Inflammatory macrophage (primary cell): ENCODE data around the gene NUP58.
A peak's percentile ranks its signal among the peaks of the same experiment; 100 is the strongest.

Experiments used
- DNase-seq, 2 donors: peaks; one replicate each; pipeline ENCODE4 v3.0.0-alpha.2; 2020 to 2022
- total RNA-seq, 18 experiments: gene quantifications; one replicate each; lab custom pipeline; 2026; ENCODE audit warnings: mixed read lengths in 6 of 18, inconsistent platforms in 2 of 18; lab: John Stamatoyannopoulos, UW

NUP58 gene, protein sequence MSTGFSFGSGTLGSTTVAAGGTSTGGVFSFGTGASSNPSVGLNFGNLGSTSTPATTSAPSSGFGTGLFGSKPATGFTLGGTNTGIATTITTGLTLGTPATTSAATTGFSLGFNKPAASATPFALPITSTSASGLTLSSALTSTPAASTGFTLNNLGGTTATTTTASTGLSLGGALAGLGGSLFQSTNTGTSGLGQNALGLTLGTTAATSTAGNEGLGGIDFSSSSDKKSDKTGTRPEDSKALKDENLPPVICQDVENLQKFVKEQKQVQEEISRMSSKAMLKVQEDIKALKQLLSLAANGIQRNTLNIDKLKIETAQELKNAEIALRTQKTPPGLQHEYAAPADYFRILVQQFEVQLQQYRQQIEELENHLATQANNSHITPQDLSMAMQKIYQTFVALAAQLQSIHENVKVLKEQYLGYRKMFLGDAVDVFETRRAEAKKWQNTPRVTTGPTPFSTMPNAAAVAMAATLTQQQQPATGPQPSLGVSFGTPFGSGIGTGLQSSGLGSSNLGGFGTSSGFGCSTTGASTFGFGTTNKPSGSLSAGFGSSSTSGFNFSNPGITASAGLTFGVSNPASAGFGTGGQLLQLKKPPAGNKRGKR
- 109 to 231 (median 176) reads per million in 18 experiments for total RNA-seq

DNA sequence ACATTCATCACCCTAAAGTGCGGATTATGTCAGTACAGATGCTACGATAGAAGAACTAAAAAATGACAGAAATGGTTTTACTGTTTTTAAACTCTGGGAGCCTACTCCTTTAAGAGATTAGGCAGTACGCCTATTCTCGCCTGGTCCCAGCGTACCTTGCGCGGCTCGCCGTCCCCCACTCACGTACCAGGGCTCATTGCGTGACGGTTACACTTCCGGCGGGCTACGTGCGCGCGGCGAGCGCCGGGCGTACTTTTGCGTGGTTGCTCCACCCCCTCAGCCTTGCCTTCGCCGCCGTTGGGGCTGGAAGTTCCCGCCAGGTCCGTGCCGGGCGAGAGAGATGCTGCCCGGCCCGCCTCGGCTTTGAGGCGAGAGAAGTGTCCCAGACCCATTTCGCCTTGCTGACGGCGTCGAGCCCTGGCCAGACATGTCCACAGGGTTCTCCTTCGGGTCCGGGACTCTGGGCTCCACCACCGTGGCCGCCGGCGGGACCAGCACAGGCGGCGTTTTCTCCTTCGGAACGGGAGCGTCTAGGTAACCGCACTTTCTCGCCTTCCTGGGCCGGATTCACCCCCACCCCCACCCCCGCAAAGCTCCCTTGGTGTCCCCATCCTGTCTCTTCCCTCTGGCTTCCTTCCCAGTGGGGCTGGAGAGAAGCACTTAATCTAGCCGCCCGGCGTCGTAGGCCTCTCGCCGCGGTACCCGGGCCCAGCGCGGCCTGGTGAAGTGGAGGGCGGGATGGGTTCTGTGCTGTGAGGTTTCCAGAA, at the start of gene NUP58:
NUP58 (plus strand) TSS at position 279 of the 767 bp plus-strand sequence; CDS start at position 428, 149 bp downstream.
- DNase-seq = peak; percentile 95 to 96

DNA sequence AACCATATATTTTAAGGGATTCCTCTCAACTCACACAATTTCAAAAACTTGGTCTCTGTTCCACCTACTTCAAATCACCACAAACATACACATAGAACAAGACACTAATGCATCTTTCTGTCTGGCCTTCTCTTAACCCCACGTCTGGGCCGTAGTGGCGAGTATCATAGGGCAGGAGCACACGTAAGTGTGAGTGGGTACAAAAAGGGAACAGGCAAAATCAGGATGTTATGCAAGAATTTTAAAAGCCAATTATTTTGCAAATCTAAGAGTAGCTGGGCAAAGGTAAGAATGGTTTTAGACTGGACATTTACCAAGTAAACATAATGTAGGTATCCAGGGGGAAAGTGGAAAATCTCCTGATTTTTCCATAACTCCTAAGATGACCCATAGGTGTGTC, 49.2 kb upstream of the NUP58 start:
- DNase-seq = peak; percentile 67 to 74

DNA sequence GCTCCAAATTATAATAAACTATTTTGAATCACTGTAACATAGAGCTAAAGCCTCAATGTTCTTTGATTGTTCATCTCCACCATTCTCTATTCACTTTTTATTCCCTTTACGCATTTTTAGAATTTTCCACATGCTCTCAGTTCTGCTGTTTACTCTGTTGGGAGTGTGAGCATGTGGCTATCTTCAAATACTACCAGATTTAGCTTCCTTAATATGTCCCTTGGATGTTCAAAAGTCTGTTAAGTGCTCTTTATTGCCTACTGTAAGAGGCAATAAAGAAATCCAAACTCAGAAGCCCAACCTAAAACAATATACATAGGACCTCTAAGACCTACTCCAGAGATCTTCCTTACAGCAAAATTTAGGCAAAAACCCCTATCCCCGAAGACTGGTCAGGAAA, 48.7 kb upstream of the NUP58 start:
- no peak for DNase-seq

DNA sequence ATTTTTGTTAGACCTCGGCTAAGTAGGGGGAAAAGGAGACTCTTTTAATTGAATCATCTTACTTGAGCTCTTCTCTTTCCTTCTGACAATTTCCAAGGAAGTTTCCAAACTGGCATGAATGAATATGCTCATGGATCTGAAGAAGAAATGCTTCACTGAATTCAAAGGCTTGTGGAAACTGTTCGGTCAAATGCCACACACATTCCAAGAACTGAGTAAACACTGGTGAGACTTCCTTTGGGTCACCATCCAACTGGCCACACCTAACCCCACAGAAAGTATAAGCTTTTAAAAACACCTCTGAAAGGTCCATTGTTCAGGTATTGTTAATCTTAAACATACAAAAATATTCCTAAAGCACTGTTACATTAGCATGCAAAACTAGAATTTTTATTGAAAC, 47.7 kb upstream of the NUP58 start:
- DNase-seq = no peak

DNA sequence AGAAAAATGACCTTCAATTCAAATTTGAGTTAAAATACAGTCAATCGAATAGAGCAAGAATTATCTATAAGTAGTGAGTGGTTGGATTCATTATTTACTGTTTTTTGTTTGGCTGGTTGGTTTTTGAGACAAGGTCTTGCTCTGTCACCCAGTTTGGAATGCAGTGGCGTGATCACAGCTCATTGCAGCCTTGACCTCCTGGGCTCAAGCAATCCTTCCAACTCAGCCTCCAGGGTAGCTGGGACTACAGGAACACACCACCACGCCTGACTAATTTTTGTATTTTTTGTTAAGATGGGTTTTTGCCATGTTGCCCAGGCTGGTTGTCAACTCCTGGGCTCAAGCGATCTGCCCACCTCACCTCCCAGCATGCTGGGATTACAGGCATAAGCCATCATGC, 39.2 kb upstream of the NUP58 start:
- no peak for DNase-seq

DNA sequence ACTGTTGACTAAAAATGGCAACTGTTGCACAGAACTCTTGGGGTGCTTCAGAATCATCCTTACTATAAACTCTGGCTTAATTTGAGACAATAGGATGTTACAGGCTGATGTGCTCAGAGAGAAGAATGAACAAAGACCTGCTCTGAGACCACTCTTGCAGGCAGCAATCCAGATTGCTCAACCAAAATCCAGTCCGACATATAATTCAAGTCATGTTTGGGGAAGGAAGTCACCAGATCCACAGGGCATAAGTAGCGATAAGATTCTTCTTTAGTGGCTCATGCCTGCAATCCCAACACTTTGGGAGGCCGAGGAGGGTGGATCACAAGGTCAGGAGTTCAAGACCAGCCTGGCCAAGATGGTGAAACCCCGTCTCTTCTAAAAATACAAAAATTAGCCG, 34.7 kb upstream of the NUP58 start:
- DNase-seq = peak; percentile 27 to 63

DNA sequence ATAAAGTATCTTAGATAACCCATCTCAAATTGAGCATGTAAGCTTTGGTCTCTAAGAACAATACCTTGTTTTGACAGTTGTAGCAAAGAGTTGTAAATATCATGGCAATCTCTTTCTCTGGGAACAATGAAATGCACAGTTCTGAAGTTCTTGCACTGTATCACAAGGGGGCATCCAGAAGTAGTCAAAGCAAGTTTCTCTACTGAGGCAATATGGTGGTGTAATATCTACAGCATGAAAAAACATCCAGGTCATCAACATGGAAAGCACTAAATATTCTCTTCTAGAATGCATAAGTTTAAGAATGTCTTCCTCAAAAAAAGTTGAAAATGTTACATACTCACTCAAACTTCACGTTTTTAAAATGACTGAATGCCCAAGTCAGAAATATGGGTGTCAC, 33.7 kb upstream of the NUP58 start:
- DNase-seq = peak; percentile 27 to 38

DNA sequence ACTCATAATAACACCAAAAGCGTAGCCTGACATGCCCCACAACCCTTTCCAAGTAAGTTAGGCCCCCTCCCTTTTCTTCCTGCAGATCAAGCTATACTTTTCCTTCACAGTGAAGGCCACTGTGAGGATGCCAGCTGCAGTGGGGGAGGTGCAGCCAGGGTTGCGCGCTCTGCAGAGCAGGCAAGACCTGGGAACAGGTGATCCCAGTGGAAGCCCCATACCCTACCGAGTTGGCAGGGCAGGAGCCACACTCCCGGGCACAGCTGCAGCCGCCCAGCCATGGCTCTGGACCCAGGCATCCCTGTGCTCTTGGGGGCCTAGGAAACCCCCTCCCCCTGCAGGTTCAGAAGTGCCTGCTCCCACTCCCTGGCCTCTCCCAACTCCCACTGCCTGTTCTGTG, 32.9 kb upstream of the NUP58 start:
- no peak for DNase-seq

DNA sequence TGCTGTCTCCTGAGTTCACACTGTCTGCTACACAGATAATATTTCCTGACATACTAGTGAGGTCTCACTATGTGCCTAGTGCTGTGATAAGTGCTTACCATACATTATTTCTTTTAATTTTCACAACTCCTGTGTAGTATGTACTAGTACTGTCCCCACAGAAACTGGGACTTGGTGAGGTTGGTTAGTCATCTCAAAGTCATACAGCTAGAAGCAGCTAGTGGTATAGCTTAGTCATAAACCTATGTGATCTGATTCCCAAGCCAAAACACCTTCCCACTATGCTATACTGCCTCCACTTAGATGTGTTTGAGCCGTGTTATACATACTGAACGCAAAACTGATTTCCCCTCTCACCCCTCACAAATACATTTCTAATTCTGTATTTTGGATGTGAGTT, 24.7 kb upstream of the NUP58 start:
- DNase-seq = no peak

DNA sequence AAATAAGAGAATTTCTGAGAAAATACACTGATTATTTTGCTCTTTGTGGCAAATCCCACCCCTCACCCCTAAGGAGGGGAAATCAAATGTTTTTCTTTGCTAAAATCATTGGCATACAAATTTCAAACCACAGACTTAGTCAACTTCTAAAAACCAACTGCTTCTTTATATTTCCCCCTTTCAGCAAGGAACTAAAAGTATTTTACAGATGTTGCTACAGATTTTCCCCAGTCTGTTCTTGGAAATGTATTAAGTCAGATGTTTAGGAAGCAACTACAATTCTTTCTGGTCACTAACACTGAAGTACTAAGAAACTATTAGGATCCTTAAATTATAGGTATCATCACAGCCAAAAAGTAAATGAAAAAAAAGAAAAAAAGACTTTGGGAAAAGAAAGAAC, 21.0 kb upstream of the NUP58 start:
- peak; percentile 12 to 71 for DNase-seq

DNA sequence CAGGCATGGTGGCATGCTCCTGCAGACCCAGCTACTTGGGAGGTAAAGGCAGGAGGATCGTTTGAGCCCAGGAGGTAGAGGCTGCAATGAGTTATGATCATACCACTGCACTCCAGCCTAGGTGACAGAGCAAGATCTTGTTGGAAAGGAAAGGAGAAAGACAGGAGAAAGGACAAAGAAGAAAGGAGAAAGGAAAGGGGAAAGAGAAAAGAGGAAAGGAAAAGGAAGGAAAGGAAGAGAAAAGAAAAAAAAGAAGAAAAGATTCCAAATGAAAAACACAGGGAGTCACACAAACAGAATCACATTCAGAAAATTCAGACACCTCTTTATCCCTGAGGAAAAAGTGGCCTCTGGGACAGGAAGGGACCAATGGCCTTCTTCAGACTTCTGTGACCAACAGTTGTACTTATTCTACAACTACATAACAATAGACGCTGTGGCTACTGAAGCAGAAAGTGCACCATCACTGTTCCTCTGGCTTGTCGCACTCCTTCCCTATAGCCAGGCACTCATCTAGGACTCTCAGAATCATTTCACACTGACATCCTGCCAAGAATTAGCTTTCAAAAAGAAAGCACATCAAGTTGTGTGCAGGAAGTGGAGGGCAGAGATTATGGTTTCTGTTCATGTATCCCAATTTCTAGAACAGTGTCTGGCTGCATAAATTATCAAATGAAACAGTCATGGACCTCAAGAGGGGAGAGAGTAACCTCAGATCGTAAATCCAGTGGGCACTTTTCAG, 20.1 kb upstream of the NUP58 start:
- peak; percentile 13 to 32 for DNase-seq

DNA sequence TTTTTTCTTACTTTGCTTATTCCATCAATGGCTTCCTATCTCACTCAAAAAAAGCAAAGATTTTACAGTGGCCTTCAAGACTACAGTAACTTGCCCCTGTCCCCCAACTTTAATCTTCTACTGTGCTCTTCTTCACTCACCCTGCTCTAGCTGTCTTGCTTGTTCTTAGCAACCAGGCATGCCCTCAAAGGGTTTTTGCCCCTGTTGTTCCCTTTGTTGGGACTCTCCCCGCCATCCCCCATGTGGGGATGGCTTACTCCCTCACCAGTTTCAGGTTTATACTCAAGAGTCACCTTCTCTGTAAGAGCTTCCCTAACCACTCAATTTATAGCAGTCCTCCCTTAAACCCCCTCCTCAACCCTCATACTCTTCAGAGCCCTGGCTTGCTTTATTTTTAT, 19.5 kb upstream of the NUP58 start:
- DNase-seq = no peak

DNA sequence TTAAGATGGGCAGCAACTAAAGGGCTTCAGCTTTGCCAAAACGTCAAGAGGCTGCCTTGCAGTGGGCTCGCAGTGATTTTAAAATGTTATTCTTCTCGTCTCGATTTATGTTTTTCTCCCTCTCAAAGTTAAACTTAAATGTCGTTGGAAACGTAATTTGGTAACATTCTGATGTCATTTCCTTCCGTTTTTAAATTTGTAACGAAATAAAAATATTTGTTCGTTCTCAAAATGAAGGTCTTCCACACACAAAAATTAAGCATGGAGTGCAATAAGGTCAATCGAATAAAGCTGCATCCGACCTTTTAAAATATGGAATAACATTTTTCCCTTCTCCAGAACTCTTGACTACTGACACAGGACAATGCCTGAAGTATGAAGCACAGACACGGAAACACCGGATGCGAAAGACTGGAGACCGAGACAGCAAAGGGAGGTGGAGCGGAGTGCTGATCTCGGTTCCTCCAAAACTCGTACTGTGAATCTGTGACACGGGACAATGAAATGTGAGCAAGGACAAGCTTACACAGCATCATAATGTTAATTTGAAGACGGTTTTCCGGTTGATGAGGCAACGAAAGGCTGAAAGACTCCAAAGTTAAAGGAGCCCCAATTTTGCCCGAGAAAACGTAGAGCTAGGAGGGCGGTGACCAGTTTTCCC, 15.0 kb upstream of the NUP58 start:
- peak; percentile 63 to 75 for DNase-seq

DNA sequence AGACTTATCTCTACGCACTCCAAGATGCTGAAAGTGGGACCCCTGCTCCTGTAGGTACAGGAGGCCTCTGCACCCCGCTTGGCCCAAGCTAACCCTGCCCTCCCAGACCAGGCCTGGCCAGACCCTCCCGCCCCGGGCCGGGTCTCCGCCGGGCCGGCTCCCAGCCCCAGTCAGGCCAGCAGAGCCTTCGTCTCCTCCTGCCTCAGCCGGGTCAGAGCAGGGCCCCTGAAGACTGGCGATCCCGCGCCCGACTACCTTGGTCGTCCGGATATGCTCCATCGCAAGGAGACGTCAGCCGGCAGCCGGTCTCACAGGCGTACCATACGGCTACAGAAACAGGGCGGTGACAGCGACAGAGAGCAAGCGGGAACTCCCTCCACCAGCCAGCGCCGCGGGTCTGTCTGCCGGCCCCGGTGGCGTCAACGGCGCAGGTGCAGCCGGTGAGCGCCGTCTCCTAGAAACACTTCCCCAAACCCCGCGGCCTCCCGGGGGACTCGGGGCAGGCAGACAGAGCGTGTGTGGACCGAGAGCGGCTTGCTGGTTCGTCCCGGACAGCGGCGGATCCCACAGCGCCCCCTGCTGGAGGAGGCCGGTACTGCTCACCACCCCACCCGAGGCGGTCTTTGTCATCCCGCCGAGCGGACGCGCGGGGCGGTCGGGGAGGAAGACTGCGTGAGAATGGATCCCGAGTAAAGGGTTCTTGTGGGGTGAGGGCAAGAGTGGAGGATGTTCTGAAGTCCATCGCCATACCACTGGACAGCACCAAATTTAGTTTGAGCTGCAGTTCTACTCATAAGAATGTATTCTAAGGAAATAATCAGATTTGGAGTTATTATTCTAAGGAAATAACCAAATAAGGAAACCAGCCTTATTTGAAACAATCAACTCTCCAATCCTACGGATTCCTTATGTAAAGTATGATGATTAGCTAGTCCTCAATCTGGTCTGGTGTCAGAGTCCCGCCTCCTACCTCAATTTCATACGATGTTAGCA, 14.2 kb upstream of the NUP58 start, which contains the start of gene MTMR6:
MTMR6 (minus strand) TSS at position 520 of the 993 bp plus-strand sequence; CDS start at position 279, 241 bp downstream.
- peak; percentile 92 to 93 for DNase-seq

DNA sequence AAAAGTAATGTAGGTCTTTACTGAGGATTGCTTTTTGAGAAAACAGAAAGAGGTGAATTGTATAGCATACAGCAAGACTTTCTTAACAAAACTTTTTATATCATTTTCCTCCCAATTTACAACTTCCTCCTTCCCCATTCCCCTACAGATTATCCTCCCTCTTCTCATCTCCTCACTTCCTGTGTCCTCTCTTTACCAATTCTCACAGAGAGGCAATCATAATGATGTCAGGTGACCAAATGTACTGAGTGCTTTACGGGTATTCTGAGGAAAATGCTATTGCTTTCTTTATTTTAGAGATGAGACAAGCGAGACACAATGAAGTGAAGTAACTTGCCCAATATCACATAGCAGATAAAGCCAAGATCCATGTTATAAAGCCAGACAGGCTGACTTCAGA, 12.5 kb upstream of the NUP58 start:
- peak; percentile 23 to 68 for DNase-seq

DNA sequence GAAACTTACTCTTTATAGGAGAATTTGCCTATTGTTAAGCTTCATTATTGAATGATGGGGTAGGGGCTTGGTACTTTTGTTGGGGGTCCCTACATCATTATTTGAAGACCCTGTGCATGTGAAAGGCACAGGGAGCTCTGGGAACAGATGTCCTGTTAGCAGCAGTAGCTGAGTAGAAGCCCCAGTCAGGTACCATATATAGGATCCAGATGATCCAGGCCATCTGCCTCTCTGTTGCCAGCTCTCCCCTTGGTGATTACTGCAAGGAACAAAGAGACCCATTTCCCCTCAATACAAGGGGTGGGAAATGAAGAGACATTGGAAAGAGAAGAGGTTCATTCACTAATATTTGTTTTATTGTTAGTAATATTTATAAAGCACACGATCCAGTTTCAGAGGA, 9.7 kb upstream of the NUP58 start:
- no peak for DNase-seq

DNA sequence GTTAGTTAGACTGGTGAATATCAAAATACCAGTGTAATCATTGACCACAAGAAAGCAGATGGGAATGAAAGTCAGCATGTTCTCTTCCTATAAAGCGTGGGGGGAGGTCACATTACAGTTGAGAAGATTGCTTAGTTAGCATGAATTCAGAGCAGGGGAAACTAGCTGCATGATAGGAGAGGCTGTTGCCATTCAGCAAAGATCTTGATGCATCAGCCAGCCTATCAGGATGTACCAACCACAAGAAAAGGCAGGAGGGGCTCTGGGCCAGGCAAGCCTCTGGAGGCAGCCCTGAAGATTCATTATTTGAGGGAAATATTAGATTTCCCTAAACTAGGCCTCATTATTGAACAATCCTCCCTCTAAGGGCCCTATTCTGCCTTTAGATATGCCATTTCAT, 9.1 kb upstream of the NUP58 start:
- peak; percentile 66 to 81 for DNase-seq

DNA sequence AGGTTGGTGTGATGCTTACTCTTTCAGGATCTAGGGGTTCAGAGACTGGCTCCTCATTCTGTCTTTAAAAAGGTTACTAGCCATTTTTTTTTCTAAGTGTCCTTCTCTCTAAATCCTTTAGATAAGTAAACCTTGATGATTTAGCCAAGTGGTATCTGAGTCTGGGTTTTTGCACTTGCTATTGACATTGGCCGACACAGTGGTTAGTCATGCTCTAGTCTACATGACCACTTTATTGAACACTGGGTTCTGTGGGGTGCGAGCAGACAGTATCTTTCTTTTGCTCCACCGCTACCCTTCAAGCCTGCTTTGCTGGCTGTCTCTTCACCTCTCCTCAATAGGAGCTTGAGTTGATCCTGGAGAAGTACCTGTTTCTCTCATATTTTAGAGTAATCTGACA, 6.2 kb upstream of the NUP58 start:
- no peak for DNase-seq

DNA sequence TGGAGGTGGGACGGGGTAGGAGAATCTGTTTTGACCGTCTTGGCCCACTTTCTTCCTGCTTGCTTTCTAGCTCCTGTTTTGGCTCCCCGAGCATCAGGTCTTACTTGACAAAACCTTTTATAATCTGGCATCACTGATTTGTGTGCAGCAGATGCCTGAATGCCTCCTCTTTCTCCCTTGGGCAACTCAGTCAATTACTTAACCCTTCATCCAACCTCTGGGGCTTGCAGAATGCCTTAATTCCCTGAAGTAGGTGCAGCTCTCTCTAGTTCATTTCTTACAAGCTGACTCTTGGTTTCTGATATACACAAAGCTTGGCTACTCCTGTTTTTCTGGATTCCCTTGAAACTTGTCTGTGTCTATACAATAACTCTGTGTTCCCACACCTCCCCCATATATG, 5.7 kb upstream of the NUP58 start:
- DNase-seq = no peak

DNA sequence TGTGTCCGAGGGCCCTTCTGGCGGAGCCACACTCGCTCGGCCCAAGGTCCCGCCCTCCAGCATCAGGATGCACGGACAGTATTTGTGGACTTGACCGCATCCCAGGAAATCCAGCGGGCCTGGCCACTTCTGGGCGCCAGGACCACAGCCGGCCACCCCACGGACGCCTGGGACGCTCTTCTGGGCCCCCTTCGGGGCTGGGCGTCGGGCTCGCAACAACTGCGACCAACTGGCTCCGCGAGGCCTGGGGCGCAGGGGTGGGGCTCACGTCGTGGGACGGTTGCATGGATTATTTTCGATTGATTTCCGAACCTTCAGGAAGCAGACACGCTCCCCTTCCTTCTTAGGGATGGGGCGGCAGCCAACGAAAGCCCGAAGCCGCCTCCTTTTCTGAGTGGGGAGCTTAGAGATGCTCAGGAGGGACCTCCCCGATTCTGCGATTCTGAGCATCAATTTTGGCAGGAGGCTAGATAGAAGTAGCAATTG, 521 bp upstream of the NUP58 start:
- DNase-seq = no peak

DNA sequence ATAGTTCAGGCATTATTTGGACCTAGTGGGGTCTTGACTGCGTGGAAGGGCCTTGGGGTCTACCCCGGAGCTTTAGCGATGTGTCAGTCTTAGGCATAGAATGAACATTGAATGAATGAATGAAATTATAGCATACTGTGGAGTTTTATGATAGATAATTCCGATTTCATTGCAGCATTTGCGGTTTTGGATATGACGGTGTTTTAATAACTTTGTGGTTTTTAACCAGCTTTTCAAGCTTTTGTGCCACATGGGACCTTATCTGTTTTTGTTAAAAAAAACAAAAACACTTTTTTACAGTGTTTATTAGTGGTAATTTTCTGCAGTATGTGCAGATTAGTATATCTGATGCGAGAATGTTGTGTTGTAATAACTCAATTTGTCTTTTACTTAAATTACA, 696 bp downstream of the NUP58 start:
- no peak for DNase-seq
